Effector memory CD4-positive, alpha-beta T cell (primary cell): ENCODE results near the gene CREG2.

Source experiments
- DNase-seq, 3 donors: peaks; one replicate each; pipeline ENCODE4 v3.0.0-alpha.2; 2020
- H3K27ac ChIP-seq: 2 replicates; pipeline ENCODE4 v1.7.0; 2013; ENCODE audit warnings: mild to moderate bottlenecking, low read length, moderate library complexity; ENCODE audit not compliant: insufficient read depth, poor library complexity, severe bottlenecking
- H3K27me3 ChIP-seq: replicated peaks from 2 replicates; pipeline ENCODE4 v1.7.0; 2013; ENCODE audit warnings: mild to moderate bottlenecking, low read length; ENCODE audit not compliant: insufficient read depth, control insufficient read depth, poor library complexity, severe bottlenecking
- H3K36me3 ChIP-seq: 2 replicates; pipeline ENCODE4 v1.7.0; 2013; ENCODE audit warnings: mild to moderate bottlenecking, low read length, moderate library complexity; ENCODE audit not compliant: control insufficient read depth, insufficient read depth
- H3K4me1 ChIP-seq: 2 replicates; pipeline ENCODE4 v1.7.0; 2013; ENCODE audit warnings: low read length, mild to moderate bottlenecking; ENCODE audit not compliant: control insufficient read depth, insufficient read depth, poor library complexity, severe bottlenecking
- H3K4me3 ChIP-seq: 2 replicates; pipeline ENCODE4 v1.7.0; 2013; ENCODE audit warnings: low read length, low read depth, mild to moderate bottlenecking; ENCODE audit not compliant: insufficient read depth, poor library complexity, severe bottlenecking
- H3K9me3 ChIP-seq: 2 replicates; pipeline ENCODE4 v1.7.0; 2013; ENCODE audit warnings: mild to moderate bottlenecking, low read length, moderate library complexity; ENCODE audit not compliant: control insufficient read depth
- total RNA-seq, 3 donors: gene quantifications; one replicate each; lab custom pipeline; 2026; lab: John Stamatoyannopoulos, UW

Gene CREG2
- 0.17 to 0.87 (median 0.19) reads per million in 3 donors for total RNA-seq

GRCh38 chr2:101387151-101387834 lies at the start of gene CREG2:
Gene CREG2 (minus strand): TSS chr2:101387503. CDS start chr2:101387457, 46 bp downstream.
- H3K4me3 ChIP-seq: peak within 1 kb of the TSS; percentile 52
- H3K4me1 ChIP-seq: peaks cover 3% of the 10 kb centered on the region
- H3K9me3 ChIP-seq: no peaks in the 10 kb centered on the region
- no peak within 1 kb of the TSS for H3K27ac ChIP-seq
- no peaks in the 10 kb centered on the region for H3K36me3 ChIP-seq
- peaks cover 7% of the 10 kb centered on the region for H3K27me3 ChIP-seq
- peak; percentile 17 to 31 (median 24) for DNase-seq

GRCh38 chr2:101435001-101435862 lies 47.9 kb upstream of the CREG2 start:
- Histone ChIP-seq H3K27ac (no peak overlapping the region), H3K4me1 (no peaks in the 10 kb centered on the region), H3K4me3 (no peak overlapping the region), H3K9me3 (no peaks in the 10 kb centered on the region), H3K36me3 (no peaks in the 10 kb centered on the region), H3K27me3 (no peaks in the 10 kb centered on the region)
- no peak for DNase-seq

GRCh38 chr2:101433465-101433864 lies 46.2 kb upstream of the CREG2 start:
- DNase-seq: no peak
- Histone ChIP-seq H3K4me3 (no peak overlapping the region), H3K27me3 (no peaks in the 10 kb centered on the region), H3K27ac (no peak overlapping the region), H3K36me3 (no peaks in the 10 kb centered on the region), H3K4me1 (no peaks in the 10 kb centered on the region), H3K9me3 (no peaks in the 10 kb centered on the region)

- Histone ChIP-seq H3K36me3 (no peaks in the 10 kb centered on the region), H3K4me3 (no peak overlapping the region), H3K4me1 (no peaks in the 10 kb centered on the region), H3K9me3 (no peaks in the 10 kb centered on the region), H3K27me3 (no peaks in the 10 kb centered on the region), H3K27ac (no peak overlapping the region)
- DNase-seq: no peak
These were observed 45.3 kb upstream of the CREG2 start for GRCh38 chr2:101432411-101433181.

GRCh38 chr2:101431486-101431885 lies 44.2 kb upstream of the CREG2 start:
- no peak overlapping the region for H3K4me3 ChIP-seq
- H3K27me3 ChIP-seq: no peaks in the 10 kb centered on the region
- no peaks in the 10 kb centered on the region for H3K9me3 ChIP-seq
- no peaks in the 10 kb centered on the region for H3K36me3 ChIP-seq
- H3K4me1 ChIP-seq: no peaks in the 10 kb centered on the region
- no peak overlapping the region for H3K27ac ChIP-seq
- no peak for DNase-seq

GRCh38 chr2:101430156-101430555 lies 42.9 kb upstream of the CREG2 start:
- H3K36me3 ChIP-seq: no peaks in the 10 kb centered on the region
- DNase-seq: no peak
- H3K9me3 ChIP-seq: no peaks in the 10 kb centered on the region
- no peaks in the 10 kb centered on the region for H3K27me3 ChIP-seq
- no peaks in the 10 kb centered on the region for H3K4me1 ChIP-seq
- no peak overlapping the region for H3K27ac ChIP-seq
- H3K4me3 ChIP-seq: no peak overlapping the region

GRCh38 chr2:101429453-101429852 lies 42.1 kb upstream of the CREG2 start:
- no peak overlapping the region for H3K27ac ChIP-seq
- H3K4me1 ChIP-seq: no peaks in the 10 kb centered on the region
- H3K27me3 ChIP-seq: no peaks in the 10 kb centered on the region
- H3K9me3 ChIP-seq: no peaks in the 10 kb centered on the region
- no peak overlapping the region for H3K4me3 ChIP-seq
- H3K36me3 ChIP-seq: no peaks in the 10 kb centered on the region
- no peak for DNase-seq

GRCh38 chr2:101428422-101429176 lies 41.3 kb upstream of the CREG2 start:
- no peak overlapping the region for H3K27ac ChIP-seq

GRCh38 chr2:101427743-101428142 lies 40.4 kb upstream of the CREG2 start:
- Histone ChIP-seq H3K4me1 (no peaks in the 10 kb centered on the region), H3K27ac (no peak overlapping the region), H3K36me3 (no peaks in the 10 kb centered on the region)

More at GRCh38 chr2:101428422-101429176, 41.3 kb upstream of the CREG2 start:
- DNase-seq: no peak
- Histone ChIP-seq H3K4me1 (no peaks in the 10 kb centered on the region), H3K27me3 (no peaks in the 10 kb centered on the region), H3K9me3 (no peaks in the 10 kb centered on the region), H3K4me3 (no peak overlapping the region), H3K36me3 (no peaks in the 10 kb centered on the region)

More at GRCh38 chr2:101427743-101428142, 40.4 kb upstream of the CREG2 start:
- no peaks in the 10 kb centered on the region for H3K9me3 ChIP-seq
- H3K27me3 ChIP-seq: no peaks in the 10 kb centered on the region
- no peak for DNase-seq
- no peak overlapping the region for H3K4me3 ChIP-seq
